GM21576 (cell line): Measurements from ENCODE around the gene FAM174C.

ENCODE experiments used
- ATAC-seq: cut with Tn5 transposase; IDR thresholded peaks from one replicate; pipeline ENCODE4 v1.9.1; 2021; ENCODE audit warnings: mild to moderate bottlenecking, moderate library complexity; ENCODE audit not compliant: unreplicated experiment

Gene FAM174C

DNA sequence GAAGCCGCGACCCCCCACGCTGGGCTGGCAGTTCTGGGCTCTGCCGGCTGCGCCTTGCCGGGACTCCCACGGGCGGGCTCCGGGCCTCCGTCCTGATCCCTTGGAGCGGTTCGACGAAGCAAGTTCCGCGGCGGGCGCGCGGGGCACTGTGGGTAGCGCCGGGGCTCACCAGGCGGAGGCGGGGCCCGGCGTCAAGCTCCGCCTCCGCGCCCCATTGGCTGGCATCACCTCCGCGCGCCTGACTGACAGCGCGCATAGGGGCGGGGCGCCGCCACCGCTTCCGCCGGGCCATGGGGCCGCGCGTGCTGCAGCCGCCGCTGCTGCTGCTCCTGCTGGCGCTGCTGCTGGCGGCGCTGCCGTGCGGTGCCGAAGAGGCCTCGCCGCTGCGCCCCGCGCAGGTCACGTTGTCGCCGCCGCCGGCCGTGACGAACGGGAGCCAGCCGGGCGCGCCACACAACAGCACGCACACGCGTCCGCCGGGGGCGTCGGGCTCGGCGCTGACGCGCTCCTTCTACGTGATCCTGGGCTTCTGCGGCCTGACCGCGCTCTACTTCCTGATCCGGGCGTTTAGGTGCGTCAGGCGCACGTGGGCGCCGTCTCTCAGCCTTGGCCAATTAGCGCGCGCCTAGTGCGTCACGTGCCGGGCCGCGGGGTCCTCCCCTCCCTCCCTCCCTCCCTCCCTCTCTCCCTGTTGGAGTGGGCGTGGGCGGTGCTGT is at the start of gene FAM174C:
Gene FAM174C, plus strand, starts transcription at position 271 of the 716 bp plus-strand sequence. Its CDS starts 20 bp downstream, at position 291.
- ATAC-seq, result peak; percentile 62

DNA sequence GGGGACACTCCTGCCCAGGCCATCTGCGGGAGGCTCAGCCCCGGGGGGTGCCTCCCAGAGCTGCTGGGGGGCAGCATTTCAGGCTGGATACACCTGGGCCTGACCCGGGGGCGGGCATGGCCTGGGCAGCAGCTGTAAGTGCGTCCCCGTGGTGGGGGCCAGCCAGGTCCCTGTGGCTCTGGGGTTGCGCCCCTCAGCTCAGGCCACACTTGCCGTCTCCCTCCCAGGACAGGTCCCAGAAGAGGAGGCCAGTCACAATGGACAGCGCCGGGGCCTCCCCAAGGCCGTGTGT is 49.2 kb upstream of the FAM174C start:
- no peak for ATAC-seq

DNA sequence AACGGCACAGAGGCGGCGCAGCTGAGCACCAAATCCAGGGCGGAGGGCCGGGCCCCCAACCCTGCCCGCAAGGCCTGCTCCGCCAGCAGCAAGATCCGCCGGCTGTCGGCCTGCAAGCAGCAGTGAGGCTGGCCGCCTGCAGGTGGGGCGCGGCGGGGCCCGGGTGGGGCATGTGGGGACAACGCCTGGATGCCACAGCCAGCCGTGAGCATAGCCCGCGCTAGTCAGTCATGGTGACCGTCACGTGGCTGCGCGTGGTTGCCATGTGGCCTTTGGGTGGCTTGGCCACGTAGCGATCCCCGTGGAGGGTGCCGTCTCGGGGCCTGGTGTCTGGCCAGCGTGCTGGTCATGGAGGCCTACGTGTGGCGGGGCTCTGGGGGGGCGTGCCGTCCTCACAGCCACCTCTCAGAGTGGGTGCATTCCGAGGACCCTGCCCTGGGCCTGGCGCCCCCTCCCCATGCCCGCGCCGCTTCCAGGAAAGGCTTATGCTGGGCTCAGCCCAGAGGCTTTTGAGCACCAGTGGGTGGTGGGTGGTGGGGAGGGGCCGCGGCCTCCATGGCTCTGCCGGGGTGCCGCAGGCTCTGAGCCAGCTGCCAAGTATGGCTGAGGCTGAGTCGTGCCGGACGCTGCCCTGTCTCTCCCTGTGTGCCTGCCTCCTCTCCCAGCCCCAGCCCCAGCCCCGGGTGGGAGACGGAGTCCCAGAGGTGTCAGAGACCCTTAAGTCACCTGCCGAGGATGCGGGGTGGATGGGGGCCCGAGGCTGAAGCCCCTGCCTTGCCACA is 48.6 kb upstream of the FAM174C start:
- no peak for ATAC-seq

DNA sequence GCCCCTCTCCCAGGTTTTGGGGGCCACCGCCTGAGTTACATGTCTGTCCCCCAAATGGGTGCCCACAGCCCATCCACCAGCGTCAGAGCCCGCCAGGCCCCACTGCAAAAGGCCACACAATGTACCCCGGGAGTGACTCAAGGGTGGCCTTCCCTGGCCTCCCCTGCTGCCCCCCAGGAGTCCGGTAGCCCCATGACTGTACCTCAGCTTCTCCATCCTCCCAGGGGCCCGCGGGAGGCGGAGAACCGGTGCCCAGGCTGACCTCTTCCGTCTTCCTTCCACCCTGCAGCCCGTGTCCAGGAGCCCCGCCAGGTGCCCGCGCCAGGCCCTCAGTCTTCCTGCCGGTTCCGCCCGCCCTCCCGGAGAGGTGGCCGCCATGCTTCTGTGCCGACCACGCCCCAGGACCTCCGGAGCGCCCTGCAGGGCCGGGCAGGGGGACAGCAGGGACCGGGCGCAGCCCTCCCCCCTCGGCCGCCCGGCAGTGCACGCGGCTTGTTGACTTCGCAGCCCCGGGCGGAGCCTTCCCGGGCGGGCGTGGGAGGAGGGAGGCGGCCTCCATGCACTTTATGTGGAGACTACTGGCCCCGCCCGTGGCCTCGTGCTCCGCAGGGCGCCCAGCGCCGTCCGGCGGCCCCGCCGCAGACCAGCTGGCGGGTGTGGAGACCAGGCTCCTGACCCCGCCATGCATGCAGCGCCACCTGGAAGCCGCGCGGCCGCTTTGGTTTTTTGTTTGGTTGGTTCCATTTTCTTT is 47.9 kb upstream of the FAM174C start:
- no peak for ATAC-seq

DNA sequence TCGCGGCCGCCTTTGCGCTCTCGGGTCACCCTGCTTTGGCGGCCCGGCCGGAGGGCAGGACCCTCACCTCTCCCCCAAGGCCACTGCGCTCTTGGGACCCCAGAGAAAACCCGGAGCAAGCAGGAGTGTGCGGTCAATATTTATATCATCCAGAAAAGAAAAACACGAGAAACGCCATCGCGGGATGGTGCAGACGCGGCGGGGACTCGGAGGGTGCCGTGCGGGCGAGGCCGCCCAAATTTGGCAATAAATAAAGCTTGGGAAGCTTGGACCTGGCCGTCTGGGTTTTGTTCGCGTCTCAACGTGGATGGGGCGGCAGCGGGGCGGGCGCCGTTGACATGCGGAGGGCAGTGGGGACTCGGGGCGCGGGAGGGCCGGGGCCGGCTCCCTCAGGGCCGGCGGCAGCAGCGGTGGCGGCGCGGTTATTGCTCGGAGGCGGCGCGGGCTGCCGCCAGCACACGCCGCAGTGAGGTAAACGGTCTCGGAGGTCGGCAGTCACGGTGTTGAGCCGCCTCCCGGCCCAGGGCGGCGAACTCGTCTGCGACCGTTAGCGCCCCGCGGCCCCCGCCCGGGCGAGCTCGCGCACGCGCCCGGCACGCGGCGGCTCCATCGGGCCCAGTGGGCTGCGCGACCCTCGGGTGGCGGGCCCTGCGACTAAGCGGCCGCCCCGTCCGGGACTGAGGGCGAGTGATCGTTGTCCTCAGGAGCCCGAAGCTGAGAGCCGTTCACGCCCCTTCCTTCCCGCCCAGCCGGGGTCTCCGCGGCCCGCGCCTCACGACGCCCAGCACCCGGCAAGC is 47.0 kb upstream of the FAM174C start:
- ATAC-seq, result no peak

DNA sequence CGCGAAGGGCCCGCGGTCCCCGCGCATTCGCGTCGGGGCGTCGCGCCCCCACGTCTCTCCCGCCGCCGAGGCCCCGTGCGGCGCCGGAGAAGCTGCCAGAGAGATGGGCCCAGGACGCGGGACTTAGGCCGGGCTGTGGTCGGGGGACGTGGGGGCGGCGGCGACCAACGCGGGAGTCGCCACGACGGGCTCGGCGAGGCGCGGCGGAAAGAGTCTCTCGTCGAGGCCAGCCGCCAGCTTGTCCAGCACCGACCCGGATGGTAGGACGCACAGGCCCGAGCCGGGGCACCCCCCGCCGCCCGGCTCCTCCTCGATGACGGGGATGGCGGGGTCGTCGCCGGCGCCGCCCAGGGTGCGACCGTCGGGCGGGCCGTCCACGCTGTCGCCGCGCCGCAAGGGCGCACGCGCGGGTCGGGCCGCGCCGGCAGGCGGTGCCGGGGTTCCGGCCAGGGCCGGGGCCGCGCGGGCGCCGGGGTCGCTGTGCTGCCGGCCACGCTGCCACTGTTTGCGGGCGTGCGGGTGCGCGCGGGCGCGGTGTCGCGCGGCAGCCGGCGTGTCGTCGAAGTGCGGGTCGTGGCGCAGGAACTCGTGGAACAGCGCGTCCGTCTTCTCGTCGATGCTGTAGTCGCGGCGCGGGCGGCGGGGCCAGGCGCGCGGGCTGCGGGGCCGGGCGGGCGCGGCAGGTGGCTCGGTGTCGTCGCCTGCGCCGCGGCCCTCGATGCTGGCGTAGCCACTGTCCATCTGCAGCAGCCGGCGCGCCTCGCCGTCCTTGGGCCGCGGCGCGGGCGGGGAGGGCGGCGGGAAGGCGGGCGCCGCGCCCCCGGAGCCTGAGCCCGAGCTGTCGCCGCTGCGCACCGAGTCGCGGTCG is 46.0 kb upstream of the FAM174C start:
- no peak for ATAC-seq

DNA sequence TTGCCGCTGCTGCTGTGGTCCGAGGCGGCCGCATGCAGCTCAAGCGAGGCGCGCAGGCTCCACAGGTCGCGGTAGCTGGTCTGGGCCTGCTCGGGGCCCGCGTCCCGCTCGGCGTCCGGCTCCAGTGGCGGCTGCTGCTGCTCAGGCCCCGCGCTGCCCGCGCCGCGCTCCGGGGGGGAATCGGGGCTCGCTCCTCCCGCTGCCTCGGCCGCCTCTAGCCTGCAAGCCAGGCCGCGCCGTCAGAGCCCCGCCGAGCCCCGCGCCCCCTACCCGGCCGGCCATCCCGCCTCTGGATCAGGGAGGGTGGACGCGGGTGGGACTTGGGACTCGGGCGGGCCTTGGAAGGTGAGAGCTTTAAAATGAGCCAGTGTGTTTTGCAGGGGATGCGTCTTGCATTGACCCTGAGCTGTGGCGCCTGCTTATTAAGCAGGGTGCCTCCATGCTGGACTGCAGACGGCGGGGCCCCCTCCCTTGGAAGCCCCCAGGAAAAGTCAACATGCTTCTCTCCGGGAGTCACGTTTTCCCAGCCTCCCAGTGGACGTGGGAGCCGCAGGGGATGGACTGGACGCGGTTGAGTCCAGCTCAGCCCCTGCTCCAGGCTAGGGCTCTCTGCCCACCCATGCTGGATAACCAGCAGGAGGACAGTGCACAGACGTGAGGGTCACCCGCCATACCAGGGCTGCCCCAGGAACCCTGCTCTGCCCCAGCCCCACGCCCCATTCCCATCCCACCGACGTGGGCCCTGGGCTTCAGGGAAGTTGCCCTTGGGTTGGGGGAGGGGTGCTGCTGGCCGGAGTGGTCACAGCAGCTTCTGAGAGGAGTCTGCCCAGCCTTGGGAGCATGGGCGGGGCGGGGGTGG is 45.2 kb upstream of the FAM174C start:
- ATAC-seq, result no peak

DNA sequence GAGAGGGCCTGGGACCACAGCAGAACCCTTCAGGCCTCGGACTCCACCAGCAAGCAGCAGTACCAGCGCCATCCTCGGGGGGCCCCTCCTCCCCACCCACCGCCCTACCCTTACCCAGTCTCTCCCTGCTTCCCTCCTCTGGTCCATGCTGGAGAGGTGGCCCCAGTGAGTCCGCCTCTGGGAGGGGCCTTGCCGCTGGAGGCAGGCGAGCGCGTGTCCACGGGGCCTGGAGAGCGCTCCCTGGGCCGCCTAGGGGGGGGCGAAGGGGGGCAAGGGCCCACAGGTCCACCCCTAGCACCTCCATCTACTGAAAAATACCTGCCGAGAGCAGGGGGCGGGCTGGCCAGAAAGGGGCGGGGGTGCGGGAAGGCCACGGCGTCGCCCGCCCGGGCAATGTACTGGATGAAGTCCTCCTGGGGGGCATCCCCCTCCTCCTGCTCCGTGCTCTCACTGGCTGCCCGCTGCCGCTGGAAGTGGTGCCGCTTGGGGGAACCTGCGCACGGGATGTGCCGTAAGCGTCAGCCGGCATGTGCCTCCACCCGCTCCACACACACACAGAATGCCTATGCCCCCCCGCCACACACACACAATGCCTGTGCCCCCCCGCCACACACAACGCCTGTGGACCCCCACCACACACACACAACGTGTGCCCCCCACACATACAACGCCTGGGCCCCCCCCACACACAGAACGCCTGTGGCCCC is 44.4 kb upstream of the FAM174C start:
- no peak for ATAC-seq

DNA sequence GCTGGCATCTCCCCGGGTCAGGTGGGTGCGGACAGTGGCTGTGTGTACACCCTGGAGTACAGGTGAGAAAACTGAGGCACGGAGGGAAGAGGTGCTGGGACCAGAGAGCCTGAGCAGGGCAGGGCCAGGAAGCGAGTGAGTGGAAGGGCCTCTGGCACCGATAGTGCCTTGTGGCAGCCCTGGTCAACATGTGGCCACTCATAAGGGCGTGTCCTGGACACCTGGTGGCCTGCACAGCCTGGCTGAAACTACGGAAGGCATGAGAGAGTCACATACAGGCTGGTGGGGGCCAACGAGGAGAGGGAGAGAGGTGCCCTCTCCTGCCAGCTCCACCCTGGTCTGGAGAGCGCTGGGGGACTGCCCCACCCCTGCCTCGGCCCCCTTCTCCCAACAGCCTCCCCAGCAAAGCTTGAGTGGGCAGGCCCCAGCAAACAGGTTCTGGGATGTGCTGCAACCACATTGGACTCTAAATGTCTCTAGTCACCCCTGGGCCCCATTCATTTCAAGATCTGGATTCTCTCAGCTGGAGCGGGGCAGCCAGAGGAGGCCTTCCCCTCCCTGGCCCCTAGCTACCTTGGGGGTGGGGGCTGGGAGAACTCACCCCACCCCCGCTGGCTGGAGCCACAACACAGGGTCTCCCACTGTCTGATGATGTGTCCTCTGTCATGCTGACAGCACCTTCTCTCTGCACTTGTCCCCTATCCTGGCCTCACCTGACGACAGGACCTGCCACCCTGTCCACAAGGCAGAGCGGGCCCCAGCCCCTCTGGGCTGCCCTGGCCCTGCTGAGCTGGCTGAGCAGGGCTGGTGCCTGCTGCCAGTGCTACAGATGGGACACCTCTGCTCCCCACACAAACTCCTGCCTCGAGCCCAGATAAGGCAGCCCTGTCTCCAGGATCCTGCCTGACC is 43.3 kb upstream of the FAM174C start:
- ATAC-seq, result no peak

DNA sequence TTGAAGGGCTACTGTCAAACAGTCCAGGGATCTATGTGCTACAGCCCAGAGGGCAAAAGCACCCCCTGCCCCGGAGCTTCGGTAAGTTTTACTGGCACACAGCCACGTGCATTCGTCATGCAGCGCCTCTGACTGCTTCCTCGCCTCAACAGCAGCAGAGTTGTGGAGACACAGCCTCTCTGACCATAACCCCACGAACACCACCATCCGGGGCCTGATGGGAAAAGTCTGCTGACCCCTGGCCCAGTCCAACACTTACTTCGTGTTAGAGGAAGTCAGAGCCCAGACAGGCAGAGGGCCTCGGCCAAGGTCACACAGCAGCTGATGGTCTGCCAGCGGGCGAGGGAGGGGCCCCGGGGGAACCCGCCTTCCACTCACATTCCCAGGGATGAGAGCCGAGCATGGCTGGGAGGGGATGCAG is 42.7 kb upstream of the FAM174C start:
- ATAC-seq, result no peak

DNA sequence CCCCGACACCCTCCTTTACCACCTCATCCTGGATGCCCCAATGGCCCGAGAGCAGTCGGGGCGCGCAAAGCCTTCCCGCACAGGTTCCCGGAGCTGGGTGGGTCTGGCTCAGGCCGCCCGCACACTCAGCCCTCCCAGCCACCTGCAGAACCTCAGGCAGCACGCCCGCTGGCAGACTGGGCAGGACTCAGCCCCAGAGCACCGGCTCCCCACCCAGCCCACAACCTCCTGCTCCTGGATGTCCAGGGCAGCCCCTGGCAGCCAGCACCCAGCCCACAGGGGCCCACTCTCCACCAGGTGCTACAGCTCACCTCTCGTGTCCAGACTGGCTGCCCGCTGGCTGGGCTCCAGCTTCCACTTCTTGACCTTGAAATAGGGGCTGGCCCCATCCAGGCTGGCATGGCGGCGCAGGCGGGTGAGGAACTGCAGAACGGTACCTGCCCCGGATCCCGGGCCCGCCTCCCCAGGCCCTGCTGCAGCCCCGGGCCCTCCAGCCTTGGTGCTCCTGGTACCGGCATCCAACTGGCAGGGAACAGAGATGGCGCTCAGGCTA is 42.1 kb upstream of the FAM174C start:
- ATAC-seq, result no peak

DNA sequence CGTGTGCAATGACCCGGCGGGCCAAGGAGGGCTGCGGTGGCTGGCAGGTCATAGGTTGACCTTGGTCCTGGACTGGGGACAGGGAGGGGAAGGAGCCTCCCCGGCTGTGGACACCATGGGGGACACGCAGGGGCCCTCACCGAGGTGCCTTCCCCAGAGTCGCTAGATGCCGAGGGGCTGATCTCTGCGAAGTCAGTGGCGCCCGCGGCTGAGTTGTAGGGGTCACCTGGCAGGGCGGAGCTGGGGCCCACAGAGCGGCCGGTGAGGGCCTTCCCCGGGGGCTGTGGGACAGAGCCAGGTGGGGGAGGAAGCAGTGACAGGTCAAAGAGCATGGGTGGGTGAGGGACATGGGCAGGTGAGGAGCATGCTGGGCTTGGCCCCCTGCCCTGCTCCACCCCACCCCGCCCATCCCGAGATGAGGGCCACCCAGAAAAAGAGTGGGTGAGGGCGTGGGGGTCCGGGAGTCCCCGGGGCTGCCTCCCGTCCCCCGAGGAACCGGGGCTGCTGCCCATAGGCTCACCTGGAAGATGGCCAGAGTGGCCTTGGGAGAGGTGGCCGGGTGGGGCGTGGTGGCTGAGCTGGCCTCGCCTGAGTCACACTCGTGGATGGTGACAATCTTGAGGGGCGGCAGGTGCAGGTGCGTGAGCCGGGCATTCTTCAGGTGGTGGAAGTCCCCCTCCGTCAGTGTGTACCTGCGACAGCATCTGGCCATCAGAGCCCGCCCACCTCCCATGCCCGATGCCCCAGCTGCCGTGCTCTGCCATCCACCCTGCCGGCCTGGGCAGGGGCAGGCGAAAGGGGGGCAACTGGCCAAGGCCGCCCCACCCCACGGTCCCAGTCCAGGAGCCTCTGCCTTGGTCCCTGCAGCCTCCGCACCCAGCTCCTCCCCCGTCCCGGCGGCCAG is 41.0 kb upstream of the FAM174C start:
- ATAC-seq, result no peak

DNA sequence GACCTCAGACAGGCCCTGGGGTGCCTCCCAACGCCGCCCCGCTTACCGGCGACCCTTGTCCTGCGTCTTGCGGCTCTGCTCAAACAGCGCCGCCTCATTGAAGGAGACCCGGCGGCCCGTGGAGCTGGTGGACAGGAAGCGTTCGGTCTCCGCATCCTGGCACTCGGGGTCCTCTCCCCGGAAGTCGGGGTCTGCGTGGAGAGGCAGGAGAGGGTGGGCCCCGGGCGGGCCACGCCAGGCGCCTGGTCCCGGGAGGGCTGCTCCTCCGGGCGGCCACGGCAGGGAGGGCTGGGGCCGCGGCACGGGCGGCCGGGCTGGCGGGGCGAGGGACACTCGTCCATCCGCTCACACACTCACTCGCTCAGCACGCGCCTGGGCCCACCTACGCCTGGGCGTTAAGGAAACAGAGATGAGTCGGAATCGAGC is 40.4 kb upstream of the FAM174C start:
- no peak for ATAC-seq

DNA sequence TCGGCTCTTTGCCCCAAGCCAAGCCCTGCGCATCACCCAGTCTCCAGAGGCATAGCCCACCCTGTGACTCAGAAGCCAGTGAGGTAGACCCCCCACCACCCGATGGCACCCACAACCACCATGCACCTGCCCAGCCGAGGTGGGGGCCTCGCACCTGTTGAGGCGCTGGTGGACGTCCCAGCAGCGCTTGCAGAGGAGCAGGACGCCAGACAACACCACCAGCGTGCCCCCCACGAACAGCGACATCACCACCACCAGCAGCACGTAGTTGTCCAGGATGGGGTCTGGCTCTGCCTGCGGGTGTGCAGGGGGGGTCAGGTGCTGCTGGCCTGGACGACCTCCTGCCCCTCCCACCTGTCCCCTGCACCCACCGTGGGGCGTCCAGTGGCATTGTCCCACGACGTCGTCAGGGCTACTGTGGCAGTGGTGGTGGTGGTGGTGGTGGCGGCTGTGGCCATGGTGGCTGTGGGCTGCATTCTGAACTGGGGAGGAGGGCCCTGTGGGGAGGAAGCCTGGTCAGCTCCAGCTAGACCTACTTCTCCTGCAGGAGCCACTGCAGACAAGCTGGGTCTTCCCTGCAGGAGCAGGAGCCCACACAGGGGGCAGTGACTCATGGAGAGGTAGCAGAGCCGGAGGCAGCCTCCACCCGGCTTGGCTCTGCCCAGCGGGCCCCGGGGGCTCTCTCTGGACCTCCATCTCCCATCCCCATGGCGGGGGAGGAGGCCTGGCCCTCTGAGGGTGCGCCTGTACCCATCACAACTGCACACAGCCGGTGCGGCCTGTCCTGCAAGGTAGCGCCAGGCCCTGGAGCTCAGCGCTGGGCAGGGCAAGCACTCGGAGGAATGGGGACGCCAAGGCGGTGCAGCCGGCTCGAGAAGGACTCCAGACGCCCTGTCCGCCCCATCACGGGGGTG is 39.4 kb upstream of the FAM174C start:
- no peak for ATAC-seq

DNA sequence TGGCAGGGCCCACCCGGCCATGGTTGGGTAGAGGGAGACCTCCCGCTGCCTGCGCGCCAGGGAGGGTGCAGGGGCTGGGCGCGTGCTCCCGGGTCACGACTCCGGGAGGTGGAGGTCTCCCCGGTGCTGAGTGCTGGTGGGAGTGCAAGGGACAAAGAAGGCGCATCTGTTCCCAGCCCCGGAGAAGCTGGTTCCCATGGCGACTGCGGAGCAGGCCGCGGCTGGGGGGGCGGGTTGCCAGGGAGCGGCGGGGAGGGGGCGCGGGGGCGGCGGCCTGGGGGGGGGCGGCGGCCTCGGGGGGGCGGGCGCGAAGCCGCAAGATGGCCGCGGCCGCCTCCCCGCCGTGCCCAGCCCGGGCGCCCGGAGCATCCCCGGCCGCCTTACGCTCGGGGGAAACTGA is 38.8 kb upstream of the FAM174C start:
- ATAC-seq, result no peak
